H9 (cell line): Measurements from ENCODE around the gene AFF4. TPM values are rescaled to one million over a fixed set of nuclear protein-coding genes. Genes with fewer than 3 reads are reported as not detected.

ENCODE experiments used
- DNase-seq: peaks from one replicate; pipeline ENCODE4 v3.0.0-alpha.2; 2017
- H2AFZ ChIP-seq: one replicate; pipeline ENCODE4 v1.6.1; 2013; ENCODE audit warnings: mild to moderate bottlenecking, low read length, control low read depth, moderate library complexity
- H2AK5ac ChIP-seq: 2 replicates; pipeline ENCODE4 v1.6.1; 2013; ENCODE audit warnings: low read length, control low read depth, mixed read lengths; ENCODE audit not compliant: insufficient read length
- H2BK120ac ChIP-seq: one replicate; pipeline ENCODE4 v1.6.1; 2013; ENCODE audit warnings: low read depth, mild to moderate bottlenecking, low read length, control low read depth, inconsistent platforms; ENCODE audit not compliant: poor library complexity, severe bottlenecking
- H2BK12ac ChIP-seq: 2 replicates; pipeline ENCODE4 v1.6.1; 2013; ENCODE audit warnings: low read length, control low read depth, mixed read lengths, low read depth; ENCODE audit not compliant: insufficient read length
- H2BK15ac ChIP-seq: 2 replicates; pipeline ENCODE4 v1.6.1; 2013; ENCODE audit warnings: low read depth, low read length, control low read depth
- H2BK20ac ChIP-seq: one replicate; pipeline ENCODE4 v1.6.1; 2013; ENCODE audit warnings: low read depth, mild to moderate bottlenecking, low read length, control low read depth, inconsistent platforms; ENCODE audit not compliant: poor library complexity, severe bottlenecking
- H2BK5ac ChIP-seq: 2 replicates; pipeline ENCODE4 v1.6.1; 2013; ENCODE audit warnings: low read length, control low read depth, mixed read lengths; ENCODE audit not compliant: insufficient read length
- H3K14ac ChIP-seq: 2 replicates; pipeline ENCODE4 v1.6.1; 2013; ENCODE audit warnings: low read length, control low read depth; ENCODE audit not compliant: insufficient read depth
- H3K18ac ChIP-seq: 2 replicates; pipeline ENCODE4 v1.6.1; 2013; ENCODE audit warnings: low read depth, mild to moderate bottlenecking, mixed read lengths, low read length, control low read depth; ENCODE audit not compliant: insufficient read length
- H3K23ac ChIP-seq: 2 replicates; pipeline ENCODE4 v1.6.1; 2013; ENCODE audit warnings: low read length, control low read depth, mixed read lengths, low read depth; ENCODE audit not compliant: insufficient read length
- H3K23me2 ChIP-seq: 2 replicates; pipeline ENCODE4 v1.6.1; 2013; ENCODE audit warnings: low read depth, mild to moderate bottlenecking, mixed read lengths, low read length, control low read depth; ENCODE audit not compliant: insufficient read length, poor library complexity, severe bottlenecking
- H3K27ac ChIP-seq: 2 replicates; pipeline ENCODE4 v1.5.1; 2013; ENCODE audit warnings: low read length, control low read depth, mixed read lengths, low read depth; ENCODE audit not compliant: insufficient read length
- H3K27me3 ChIP-seq: 2 replicates; pipeline ENCODE4 v1.6.1; 2013; ENCODE audit warnings: low read length, control low read depth, inconsistent platforms; ENCODE audit not compliant: insufficient read depth
- H3K4ac ChIP-seq: 2 replicates; pipeline ENCODE4 v1.6.1; 2013; ENCODE audit warnings: low read depth, mild to moderate bottlenecking, control low read depth, inconsistent platforms, low read length, moderate library complexity
- H3K4me1 ChIP-seq: 2 replicates; pipeline ENCODE4 v1.6.1; 2013; ENCODE audit warnings: low read length, control low read depth, inconsistent platforms; ENCODE audit not compliant: insufficient read depth
- H3K4me2 ChIP-seq: 2 replicates; pipeline ENCODE4 v1.6.1; 2013; ENCODE audit warnings: low read length, control low read depth, mixed read lengths; ENCODE audit not compliant: insufficient read length, insufficient read depth
- H3K56ac ChIP-seq: 2 replicates; pipeline ENCODE4 v1.6.1; 2013; ENCODE audit warnings: low read depth, mild to moderate bottlenecking, mixed read lengths, low read length, control low read depth; ENCODE audit not compliant: insufficient read length
- H3K79me1 ChIP-seq: 2 replicates; pipeline ENCODE4 v1.6.1; 2013; ENCODE audit warnings: low read depth, mild to moderate bottlenecking, moderate library complexity, low read length, control low read depth, inconsistent platforms; ENCODE audit not compliant: insufficient read depth, poor library complexity, severe bottlenecking
- H3K79me2 ChIP-seq: 2 replicates; pipeline ENCODE4 v1.6.1; 2013; ENCODE audit warnings: low read length, control low read depth, inconsistent platforms; ENCODE audit not compliant: insufficient read depth
- H3K9ac ChIP-seq: 2 replicates; pipeline ENCODE4 v1.6.1; 2013; ENCODE audit warnings: low read length, control low read depth, mixed read lengths; ENCODE audit not compliant: insufficient read length; ENCODE audit errors: extremely low read depth
- H3K9me3 ChIP-seq: one replicate; pipeline ENCODE4 v1.6.1; 2013; ENCODE audit warnings: low read depth, low read length, inconsistent platforms; ENCODE audit not compliant: control insufficient read depth
- H3T11ph ChIP-seq: one replicate; pipeline ENCODE4 v1.6.1; 2013; ENCODE audit warnings: mild to moderate bottlenecking, low read length, control low read depth, inconsistent platforms
- H4K20me1 ChIP-seq: one replicate; pipeline ENCODE4 v1.6.1; 2013; ENCODE audit not compliant: control insufficient read depth, insufficient read length, insufficient read depth
- H4K5ac ChIP-seq: 2 replicates; pipeline ENCODE4 v1.6.1; 2013; ENCODE audit warnings: low read depth, mild to moderate bottlenecking, mixed read lengths, low read length, control low read depth; ENCODE audit not compliant: insufficient read length
- H4K8ac ChIP-seq: replicated peaks from 2 replicates; pipeline ENCODE4 v1.6.1; 2013; ENCODE audit warnings: low read length, control low read depth, mixed read lengths, low read depth; ENCODE audit not compliant: insufficient read length
- H4K91ac ChIP-seq: 2 replicates; pipeline ENCODE4 v1.6.1; 2013; ENCODE audit warnings: low read depth, mild to moderate bottlenecking, moderate library complexity, mixed read lengths, low read length, control low read depth; ENCODE audit not compliant: insufficient read length
- H3K27ac Mint-ChIP-seq, 3 experiments: 2 replicates in 2 of 3; 3 replicates in 1 of 3; pipeline ENCODE4 v1.8.0; 2020 to 2021; ENCODE audit warnings: mixed read lengths in 3 of 3, mild to moderate bottlenecking in 1 of 3, moderate library complexity in 1 of 3
- H3K27me3 Mint-ChIP-seq: 2 replicates; pipeline ENCODE4 v1.8.0; 2021; ENCODE audit warnings: low read depth, mild to moderate bottlenecking, moderate library complexity, mixed read lengths
- H3K36me3 Mint-ChIP-seq, 3 experiments: 2 replicates in 2 of 3; 3 replicates in 1 of 3; pipeline ENCODE4 v1.8.0; 2020 to 2021; ENCODE audit warnings: low read depth in 3 of 3, mixed read lengths in 3 of 3; ENCODE audit not compliant: insufficient read depth in 1 of 3
- H3K4me1 Mint-ChIP-seq, 2 experiments: 2 replicates each; pipeline ENCODE4 v1.8.0; 2020; ENCODE audit warnings: mixed read lengths in 2 of 2
- H3K4me3 Mint-ChIP-seq, 2 experiments: 2 replicates in 1 of 2; 3 replicates in 1 of 2; pipeline ENCODE4 v1.8.0; 2020 to 2021; ENCODE audit warnings: mild to moderate bottlenecking in 2 of 2, mixed read lengths in 2 of 2, moderate library complexity in 1 of 2
- H3K9me3 Mint-ChIP-seq, 2 experiments: 2 replicates in 1 of 2; 3 replicates in 1 of 2; pipeline ENCODE4 v1.8.0; 2020; ENCODE audit warnings: mild to moderate bottlenecking in 2 of 2, mixed read lengths in 2 of 2, moderate library complexity in 1 of 2
- CTCF ChIP-seq: fragments of 200-600 bp; sonication (generic); conservative IDR thresholded peaks from 3 replicates; pipeline ENCODE4 v1.8.0; 2021; ENCODE audit warnings: antibody characterized with exemption, mild to moderate bottlenecking
- WGBS: extraction: QIAGEN DNeasy Blood & Tissue Kit; methylation state at CpG from one replicate; pipeline ENCODE4 v1.1.7; 2013; ENCODE audit warnings: missing lambda C conversion rate, low lambda C conversion rate, mixed read lengths; ENCODE audit not compliant: insufficient read length; ENCODE audit errors: extremely low coverage; 5-methylcytosine and 5-hydroxymethylcytosine counted together
- total RNA-seq: library from RNA; stranded (reverse); gene quantifications from 2 replicates; pipeline ENCODE4 v1.2.1, GENCODE V29; 2021

The AFF4 gene
- total RNA-seq, 1 experiment from 2014 or later, result 73.2 TPM

- peaks cover 4% of the 10 kb centered on the region for H3K9me3 ChIP-seq
- H3K56ac ChIP-seq, result no peak overlapping the region
- H3K27me3 Mint-ChIP-seq, result peaks cover 4% of the 10 kb centered on the region
- no peak overlapping the region for H2BK12ac ChIP-seq
- H3K27ac Mint-ChIP-seq, result no peak overlapping the region
- DNase-seq, result no peak
- no CpG with 5 or more reads among the region's 2 CpGs for WGBS
- H3K27ac ChIP-seq, result no peak overlapping the region
- H4K8ac ChIP-seq, result no peak overlapping the region
- no peak overlapping the region for H2BK20ac ChIP-seq
- H3K36me3 Mint-ChIP-seq, result peaks cover 4% of the 10 kb centered on the region in 3 experiments; a peak in 4 of 7 replicates
- H3K23ac ChIP-seq, result no peak overlapping the region
- no peak overlapping the region for H3K9ac ChIP-seq
- no peak overlapping the region for H3K18ac ChIP-seq
- H2BK5ac ChIP-seq, result no peak overlapping the region
- H4K5ac ChIP-seq, result no peak overlapping the region
- H3K4me1 ChIP-seq, result no peaks in the 10 kb centered on the region
- H3T11ph ChIP-seq, result no peak overlapping the region
- no peak for TF ChIP-seq CTCF
- H3K79me1 ChIP-seq, result no peaks in the 10 kb centered on the region
- H3K27me3 ChIP-seq, result no peaks in the 10 kb centered on the region
- no peak overlapping the region for H3K14ac ChIP-seq
- H3K79me2 ChIP-seq, result no peaks in the 10 kb centered on the region
- H3K4ac ChIP-seq, result no peak overlapping the region
- no peak overlapping the region for H3K4me2 ChIP-seq
- no peak overlapping the region for H2AFZ ChIP-seq
- no peak overlapping the region for H4K91ac ChIP-seq
- peaks cover 26 to 43% of the 10 kb centered on the region in 2 experiments for H3K9me3 Mint-ChIP-seq
- H4K20me1 ChIP-seq, result no peaks in the 10 kb centered on the region
- H2AK5ac ChIP-seq, result no peak overlapping the region
- no peak overlapping the region for H2BK120ac ChIP-seq
- H2BK15ac ChIP-seq, result no peak overlapping the region
- no peaks in the 10 kb centered on the region for H3K23me2 ChIP-seq
- H3K4me1 Mint-ChIP-seq, result no peaks in the 10 kb centered on the region
- H3K4me3 Mint-ChIP-seq, result no peak overlapping the region
Observed at GRCh38 chr5:132979976-132980375, 16.5 kb upstream of the AFF4 start.
